Endothelial cell of umbilical vein (primary cell): ENCODE results near the gene ASS1. TPM values are rescaled to one million over a fixed set of nuclear protein-coding genes. Genes with fewer than 3 reads are reported as not detected.

Experiments used
- BruUV-seq: library from RNA; stranded (reverse); fragments of 400-500 nt; replicated peaks from 2 replicates; lab custom pipeline; 2021; lab: Mats Ljungman, UMichigan
- CTCF ChIA-PET: fragments of 300-600, 350-600 bp; sonication (Branson Sonifier 250); formaldehyde crosslinking; loops from one replicate; lab custom pipeline; 2021; ENCODE audit warnings: antibody characterized with exemption, inconsistent platforms; lab: Charles Lee
- POLR2A ChIA-PET: fragments of 300-600, 350-600 bp; sonication (Branson Sonifier 250); formaldehyde crosslinking; loops from one replicate; lab custom pipeline; 2021; ENCODE audit warnings: antibody characterized with exemption, inconsistent platforms; lab: Charles Lee
- DNase-seq: peaks from one replicate; pipeline ENCODE4 v3.0.0-alpha.2; 2011; ENCODE audit warnings: low read depth, low spot score
- FAIRE-seq: peaks from 2 replicates; lab custom pipeline; 2011; peaks lifted over from hg19 to GRCh38; lab: Jason Lieb, UNC
- H2AFZ ChIP-seq: 2 replicates; pipeline ENCODE4 v1.6.0; 2012; ENCODE audit warnings: low read depth, low read length, control low read depth, inconsistent platforms
- H3K27ac ChIP-seq: 2 replicates; pipeline ENCODE4 v1.5.1; 2011; ENCODE audit warnings: low read depth, mild to moderate bottlenecking, control low read depth, low read length, moderate library complexity; ENCODE audit not compliant: insufficient read depth
- H3K27me3 ChIP-seq, 2 experiments: 2 replicates each; pipeline versions ENCODE4 v1.6.0 to v1.6.1; 2011; ENCODE audit warnings: low read length in 2 of 2, mixed read lengths in 1 of 2; ENCODE audit not compliant: control insufficient read depth in 2 of 2, insufficient read depth in 2 of 2
- H3K36me3 ChIP-seq, 2 experiments: 2 replicates in 1 of 2; 3 replicates in 1 of 2; pipeline ENCODE4 v1.5.1; 2011; ENCODE audit warnings: low read length in 2 of 2, mild to moderate bottlenecking in 1 of 2, moderate library complexity in 1 of 2; ENCODE audit not compliant: control insufficient read depth in 2 of 2, insufficient read depth in 2 of 2; ENCODE audit errors: extremely low read depth in 1 of 2
- H3K4me1 ChIP-seq: 3 replicates; pipeline ENCODE4 v1.5.1; 2011; ENCODE audit warnings: mild to moderate bottlenecking, low read length; ENCODE audit not compliant: control insufficient read depth, insufficient read depth; ENCODE audit errors: extremely low read depth
- H3K4me2 ChIP-seq: 2 replicates; pipeline ENCODE4 v1.6.1; 2011; ENCODE audit warnings: low read length, control low read depth, mixed read lengths; ENCODE audit not compliant: insufficient read depth
- H3K4me3 ChIP-seq, 3 experiments: fragments of 200-600 bp in 1 of 3; sonication (generic), shearing (Covaris generic) in 1 of 3; replicated peaks in 1 of 3; 2 replicates each; pipeline ENCODE4 v1.5.1; 2011 to 2016; ENCODE audit warnings: control low read depth in 3 of 3, low read length in 3 of 3, mild to moderate bottlenecking in 2 of 3, inconsistent platforms in 1 of 3, low read depth in 1 of 3, moderate library complexity in 1 of 3; ENCODE audit not compliant: insufficient read depth in 1 of 3
- H3K79me2 ChIP-seq: 2 replicates; pipeline ENCODE4 v1.6.0; 2012; ENCODE audit warnings: low read length, inconsistent platforms; ENCODE audit not compliant: control insufficient read depth, insufficient read depth
- H3K9ac ChIP-seq: replicated peaks from 2 replicates; pipeline ENCODE3; 2011; ENCODE audit warnings: low read length, control low read depth; ENCODE audit not compliant: insufficient read depth; ENCODE audit errors: extremely low read depth
- H3K9me1 ChIP-seq: replicated peaks from 3 replicates; pipeline ENCODE4 v1.6.0; 2011; ENCODE audit warnings: mild to moderate bottlenecking, low read length; ENCODE audit not compliant: control insufficient read depth, insufficient read depth; ENCODE audit errors: extremely low read depth
- H3K9me3 ChIP-seq: replicated peaks from 2 replicates; pipeline ENCODE4 v1.5.1; 2012; ENCODE audit warnings: low read length, inconsistent platforms; ENCODE audit not compliant: control insufficient read depth, insufficient read depth
- H4K20me1 ChIP-seq: replicated peaks from 2 replicates; pipeline ENCODE3; 2011; ENCODE audit warnings: mild to moderate bottlenecking, low read length; ENCODE audit not compliant: control insufficient read depth, insufficient read depth; ENCODE audit errors: extremely low read depth
- CTCF ChIP-seq, 2 donors: IDR thresholded peaks; 1 replicate in 1 of 2; 2 replicates in 1 of 2; pipeline ENCODE4 v1.5.1; 2011; ENCODE audit warnings: low read length in 2 of 2, mild to moderate bottlenecking in 2 of 2, moderate library complexity in 2 of 2, control low read depth in 1 of 2, inconsistent platforms in 1 of 2, low read depth in 1 of 2; ENCODE audit not compliant: insufficient read depth in 1 of 2; ENCODE audit errors: extremely low read depth in 1 of 2
- EZH2 ChIP-seq: IDR thresholded peaks from 2 replicates; pipeline ENCODE4 v1.6.1; 2012; ENCODE audit warnings: borderline replicate concordance, low read depth, mild to moderate bottlenecking, moderate library complexity, low read length, inconsistent platforms; ENCODE audit not compliant: severe bottlenecking
- FOS ChIP-seq: IDR thresholded peaks from 2 replicates; pipeline ENCODE4 v1.6.1; 2011; ENCODE audit warnings: mild to moderate bottlenecking, low read length, moderate library complexity, borderline replicate concordance; ENCODE audit not compliant: insufficient read depth
- GATA2 ChIP-seq: IDR thresholded peaks from 2 replicates; pipeline ENCODE4 v1.7.0; 2011; ENCODE audit warnings: low read depth, mild to moderate bottlenecking, moderate library complexity, mixed read lengths, low read length; ENCODE audit not compliant: insufficient read length, insufficient read depth
- JUN ChIP-seq: IDR thresholded peaks from 2 replicates; pipeline ENCODE4 v1.6.1; 2011; ENCODE audit warnings: borderline replicate concordance, low read depth; ENCODE audit not compliant: insufficient read length, insufficient read depth
- MAX ChIP-seq: IDR thresholded peaks from 2 replicates; pipeline ENCODE4 v1.6.1; 2011; ENCODE audit not compliant: insufficient read depth, insufficient read length
- MYC ChIP-seq: IDR thresholded peaks from one replicate; pipeline ENCODE4 v1.6.1; 2011; ENCODE audit warnings: mild to moderate bottlenecking, low read depth, low read length
- POLR2A ChIP-seq: IDR thresholded peaks from 2 replicates; pipeline ENCODE4 v1.6.1; 2012; ENCODE audit warnings: low read depth, mild to moderate bottlenecking, control low read depth, low read length
- POLR2AphosphoS5 ChIP-seq: IDR thresholded peaks from 2 replicates; pipeline ENCODE4 v1.6.1; 2012; ENCODE audit warnings: low read depth, mild to moderate bottlenecking, control low read depth, low read length, moderate library complexity; ENCODE audit not compliant: insufficient read depth
- dilution Hi-C: fragments of 300-500 bp; cut with MboI; formaldehyde crosslinking; loops from one replicate; pipeline ENCODE4 v1.15.0; 2019; ENCODE audit warnings: low sequenced_read_pairs; ENCODE audit not compliant: extremely low pct_ligation_motif_present
- intact Hi-C: fragments of 100-400 bp; cut with micrococcal nuclease; formaldehyde crosslinking; loops from one replicate; pipeline ENCODE4 v1.10.0; 2022
- polyA plus RNA-seq, 4 experiments: library from polyadenylated mRNA; depleted of rRNA in 3 of 4; stranded (reverse) in 3 of 4; unstranded in 1 of 4; fragments of >200 nt; gene quantifications; 2 replicates each; pipeline versions ENCODE4 v1.2.1 to v1.2.3, GENCODE V29; 2011 to 2012; ENCODE audit warnings: missing spikeins in 1 of 4
- total RNA-seq: library from RNA; stranded (reverse); gene quantifications from 2 replicates; pipeline ENCODE4 v1.2.3, GENCODE V29; 2021

ASS1 gene
- total and polyA plus RNA-seq, 2 donors (not counting 3 experiments of a cell fraction or from before 2014, with no cell fraction given), result 3.6 to 12.4 TPM

GRCh38 chr9:130419521-130420035, 25.2 kb upstream of the ASS1 start:
- no TSS peak for BruUV-seq

More at GRCh38 chr9:130419521-130420035, 25.2 kb upstream of the ASS1 start:
- intact Hi-C loops (no loop called here), dilution Hi-C loops (no loop called here)
- no peaks in the 10 kb centered on the region for H3K36me3 ChIP-seq
- no peak overlapping the region for H3K4me2 ChIP-seq
- DNase-seq (no peak), FAIRE-seq (no peak)
- peaks cover 0 to 2% of the 10 kb centered on the region in 2 experiments for H3K27me3 ChIP-seq
- no peaks in the 10 kb centered on the region for H4K20me1 ChIP-seq
- H3K9me1 ChIP-seq, result no peaks in the 10 kb centered on the region
- no peak for TF ChIP-seq EZH2
- no peak for TF ChIP-seq MYC
- no peak for TF ChIP-seq FOS
- TF ChIP-seq CTCF (IDR thresholded peaks at IDR 0.05; ENCODE audit: extremely low read depth in 1 of 2, insufficient read depth in 1 of 2, low read depth in 1 of 2, low read length in 2 of 2), result no peak
- TF ChIP-seq MAX, result no peak
- no peak for TF ChIP-seq GATA2
- no peak for TF ChIP-seq POLR2A
- no peak for TF ChIP-seq JUN
- no peak for TF ChIP-seq POLR2AphosphoS5
- ChIA-PET CTCF (no interaction called here), POLR2A (no interaction called here)
- no peak overlapping the region for H2AFZ ChIP-seq
- no peaks in the 10 kb centered on the region for H3K9me3 ChIP-seq
- H3K79me2 ChIP-seq, result no peaks in the 10 kb centered on the region
- no peak overlapping the region for H3K4me3 ChIP-seq
- no peaks in the 10 kb centered on the region for H3K4me1 ChIP-seq
- no peak overlapping the region for H3K9ac ChIP-seq
- H3K27ac ChIP-seq, result no peak overlapping the region
